ENCODE measurements around the gene MYO1F. TPM values are rescaled to one million over a fixed set of nuclear protein-coding genes. Genes with fewer than 3 reads are reported as not detected.
"Not testable (repeated sequence)": the region's sequence is repeated elsewhere in the genome, so short reads cannot be mapped to it uniquely, and the experiment has no call there.

The MYO1F gene
- 1 to 10 TPM; 2.2 to 6.3 (median 3.2) TPM for total RNA-seq

DNA sequence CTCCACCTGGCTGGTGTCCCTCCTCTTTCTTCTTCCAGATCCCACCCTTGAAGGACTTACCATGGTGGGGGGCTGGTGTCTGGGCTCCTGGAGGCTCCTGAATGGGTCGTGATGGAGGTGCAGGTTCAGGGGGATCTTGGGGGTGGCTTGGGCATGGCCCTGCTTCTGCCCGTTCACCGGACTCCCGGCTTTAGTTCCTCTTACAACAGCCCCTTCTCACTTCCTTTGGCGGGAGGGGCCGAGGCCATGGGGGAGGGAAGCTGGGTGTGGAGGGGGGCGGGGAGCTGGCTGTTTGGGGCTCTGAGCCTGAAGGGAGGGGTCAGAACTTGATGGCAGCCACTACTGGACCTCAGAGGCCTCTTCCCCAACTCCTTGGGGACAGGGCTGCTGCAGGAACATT lies at the start of gene MYO1F:
TSS of gene MYO1F (minus strand) at position 196 of the 400 bp plus-strand sequence. CDS start at position 63, 133 bp downstream.
- WGBS, 2 donors = 10 to 15% methylated on average over 6 to 7 of the region's 7 CpGs
- no peak for DNase-seq (ENCODE audit: low spot score in 2 of 2)
- peak within 1 kb of the TSS; percentile 18 for H3K4me3 ChIP-seq (ENCODE audit: low read depth, poor library complexity, severe bottlenecking)
- intact Hi-C loops (cut with DNase I; ENCODE audit: low total_unique reads) = no loop called here
- TF ChIP-seq POLR2A (IDR thresholded peaks at IDR 0.05) = no peak
- TF ChIP-seq CTCF (IDR thresholded peaks at IDR 0.05) = no peak

DNA sequence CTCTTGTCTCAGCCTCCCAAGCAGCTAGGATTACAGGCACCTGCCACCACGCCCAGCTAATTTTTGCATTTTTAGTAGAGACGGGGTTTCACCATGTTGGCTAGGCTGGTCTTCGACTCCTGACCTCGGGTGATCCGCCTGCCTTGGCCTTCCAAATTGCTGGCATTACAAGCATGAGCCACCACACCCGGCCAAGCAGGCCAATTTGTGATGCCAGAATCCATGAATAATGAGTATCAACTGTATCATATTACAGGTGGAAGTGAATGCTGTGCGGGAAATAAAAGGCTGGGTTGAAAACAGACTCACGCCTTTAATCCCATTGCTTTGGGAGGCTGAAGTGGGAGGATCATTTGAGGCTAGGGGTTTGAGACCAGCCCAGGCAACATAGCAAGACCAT lies 49.6 kb upstream of the MYO1F start:
- DNase-seq (ENCODE audit: low spot score in 2 of 2) = no peak
- TF ChIP-seq CTCF (IDR thresholded peaks at IDR 0.05) (no peak), POLR2A (IDR thresholded peaks at IDR 0.05) (no peak)
- 39 to 60% methylated on average over 8 of the region's 8 CpGs for WGBS, 2 donors

DNA sequence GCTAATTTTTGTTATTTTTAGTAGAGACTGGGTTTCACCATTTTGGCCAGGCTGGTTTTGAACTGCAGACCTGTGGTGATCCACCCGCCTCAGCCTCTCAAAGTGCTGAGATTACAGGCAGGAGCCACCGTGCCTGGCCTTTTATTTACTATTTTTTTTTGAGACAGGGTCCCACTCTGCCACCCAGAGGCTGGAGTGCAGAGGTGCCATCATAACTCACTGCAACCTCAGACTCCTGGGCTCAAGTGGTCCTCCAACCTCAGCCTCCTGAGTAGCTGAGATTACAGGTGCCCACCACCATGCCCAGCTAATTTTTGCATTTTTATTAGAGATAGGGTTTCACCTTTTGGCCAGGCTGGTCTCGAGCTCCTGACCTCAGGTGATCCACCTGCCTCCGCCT lies 45.6 kb upstream of the MYO1F start:
- intact Hi-C loops (cut with DNase I; ENCODE audit: low total_unique reads); DNase-seq (ENCODE audit: low spot score in 2 of 2); H3K4me3 ChIP-seq (ENCODE audit: low read depth, poor library complexity, severe bottlenecking): not testable (repeated sequence)
- WGBS, 2 donors = 55 to 64% methylated on average over 4 of the region's 4 CpGs

More for the DNA sequence above, 49.6 kb upstream of the MYO1F start:
- intact Hi-C loops (cut with DNase I; ENCODE audit: low total_unique reads) = no loop called here
- H3K4me3 ChIP-seq (ENCODE audit: low read depth, poor library complexity, severe bottlenecking) = no peak overlapping the region

DNA sequence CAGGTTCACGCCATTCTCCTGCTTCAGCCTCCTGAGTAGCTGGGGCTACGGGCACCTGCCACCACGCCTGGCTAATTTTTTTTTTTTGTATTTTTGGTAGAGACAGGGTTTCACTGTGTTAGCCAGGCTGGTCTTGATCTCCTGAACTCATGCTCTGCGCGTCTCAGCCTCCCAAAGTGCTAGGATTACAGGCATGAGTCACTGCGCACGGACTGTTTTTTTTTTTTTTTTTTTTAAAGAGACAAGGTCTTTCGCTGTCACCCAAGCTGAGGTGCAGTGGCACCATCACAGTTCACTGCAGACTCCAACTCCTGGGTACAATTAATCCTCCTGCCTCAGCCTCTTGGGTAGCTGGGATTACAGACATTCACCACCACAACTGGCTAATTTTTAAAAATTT lies 41.5 kb upstream of the MYO1F start:
- TF ChIP-seq POLR2A (IDR thresholded peaks at IDR 0.05) (no peak), CTCF (IDR thresholded peaks at IDR 0.05) (no peak)
- DNase-seq (ENCODE audit: low spot score in 2 of 2) = no peak
- no peak overlapping the region for H3K4me3 ChIP-seq (ENCODE audit: low read depth, poor library complexity, severe bottlenecking)
- intact Hi-C loops (cut with DNase I; ENCODE audit: low total_unique reads) = no loop called here
- WGBS, 2 donors = 39 to 51% methylated on average over 8 of the region's 8 CpGs

- WGBS, 2 donors = 80 to 84% methylated on average over 4 of the region's 4 CpGs
- H3K4me3 ChIP-seq (ENCODE audit: low read depth, poor library complexity, severe bottlenecking) = no peak overlapping the region
- TF ChIP-seq CTCF (IDR thresholded peaks at IDR 0.05) (no peak), POLR2A (IDR thresholded peaks at IDR 0.05) (no peak)
- no peak for DNase-seq (ENCODE audit: low spot score in 2 of 2)
- intact Hi-C loops (cut with DNase I; ENCODE audit: low total_unique reads) = no loop called here
Observed at GRCh38 chr19:8617984-8618383, 40.7 kb upstream of the MYO1F start.

GRCh38 chr19:8617325-8617724 lies 40.1 kb upstream of the MYO1F start:
- WGBS, 2 donors = 67 to 70% methylated on average over 15 of the region's 15 CpGs
- DNase-seq (ENCODE audit: low spot score in 2 of 2); intact Hi-C loops (cut with DNase I; ENCODE audit: low total_unique reads); H3K4me3 ChIP-seq (ENCODE audit: low read depth, poor library complexity, severe bottlenecking): not testable (repeated sequence)

DNA sequence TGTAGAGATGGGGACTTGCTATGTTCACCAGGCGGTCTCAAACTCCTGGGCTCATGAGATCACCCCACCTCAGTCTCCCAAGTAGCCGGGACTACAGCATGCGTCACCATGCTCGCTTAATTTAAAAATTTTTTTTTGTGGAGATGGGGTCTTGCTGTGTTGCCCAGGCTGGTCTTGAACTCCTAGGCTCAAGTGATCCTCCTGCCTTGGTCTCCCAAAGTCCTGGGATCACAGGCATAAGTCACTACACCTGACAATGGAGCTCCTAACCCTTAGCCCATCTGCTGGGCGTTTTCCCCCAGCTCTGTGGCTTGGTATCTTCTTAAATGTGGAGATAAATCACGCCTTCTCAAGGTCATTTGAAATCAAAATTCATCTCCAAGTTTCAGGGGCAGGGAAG lies 39.6 kb upstream of the MYO1F start:
- no peak overlapping the region for H3K4me3 ChIP-seq (ENCODE audit: low read depth, poor library complexity, severe bottlenecking)
- WGBS, 2 donors = 77 to 87% methylated on average over 6 of the region's 6 CpGs
- intact Hi-C loops (cut with DNase I; ENCODE audit: low total_unique reads) = no loop called here
- TF ChIP-seq POLR2A (IDR thresholded peaks at IDR 0.05) (no peak), CTCF (IDR thresholded peaks at IDR 0.05) (no peak)
- no peak for DNase-seq (ENCODE audit: low spot score in 2 of 2)

All from lower leg skin (tissue), 4 donors.